ENCODE measurements around the gene EDARADD. TPM values are rescaled to one million over a fixed set of nuclear protein-coding genes. Genes with fewer than 3 reads are reported as not detected.

Gene EDARADD
- total RNA-seq, 1 donor from 2014 or later, result 4.2 TPM

DNA sequence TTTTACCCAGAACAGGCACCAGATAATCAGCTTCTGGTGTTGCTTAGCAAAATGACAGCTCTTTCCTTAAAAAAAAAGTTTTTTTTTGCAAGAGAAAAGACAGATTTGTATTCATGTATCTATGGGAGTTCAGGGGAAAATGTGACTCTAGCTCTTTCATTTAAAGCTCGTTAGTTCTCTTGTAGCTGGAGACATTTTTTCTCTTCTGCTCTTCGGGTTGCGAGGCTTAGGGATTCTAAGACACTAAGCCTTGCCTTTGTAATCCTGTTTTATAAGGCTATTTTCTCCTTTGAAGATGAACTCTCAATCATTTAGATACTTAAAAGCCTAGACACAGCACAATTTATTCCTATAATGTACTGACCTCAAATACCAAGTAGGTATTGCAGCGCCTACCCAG lies 40.3 kb upstream of the EDARADD start:
- H3K36me3 ChIP-seq (ENCODE audit: control insufficient read depth, insufficient read depth, low read length), result no peaks in the 10 kb centered on the region
- DNase-seq (ENCODE audit: low read depth), result no peak
- no peak overlapping the region for H3K4me3 ChIP-seq (ENCODE audit: low read depth, low read length)
- TF ChIP-seq, protein P1, sequence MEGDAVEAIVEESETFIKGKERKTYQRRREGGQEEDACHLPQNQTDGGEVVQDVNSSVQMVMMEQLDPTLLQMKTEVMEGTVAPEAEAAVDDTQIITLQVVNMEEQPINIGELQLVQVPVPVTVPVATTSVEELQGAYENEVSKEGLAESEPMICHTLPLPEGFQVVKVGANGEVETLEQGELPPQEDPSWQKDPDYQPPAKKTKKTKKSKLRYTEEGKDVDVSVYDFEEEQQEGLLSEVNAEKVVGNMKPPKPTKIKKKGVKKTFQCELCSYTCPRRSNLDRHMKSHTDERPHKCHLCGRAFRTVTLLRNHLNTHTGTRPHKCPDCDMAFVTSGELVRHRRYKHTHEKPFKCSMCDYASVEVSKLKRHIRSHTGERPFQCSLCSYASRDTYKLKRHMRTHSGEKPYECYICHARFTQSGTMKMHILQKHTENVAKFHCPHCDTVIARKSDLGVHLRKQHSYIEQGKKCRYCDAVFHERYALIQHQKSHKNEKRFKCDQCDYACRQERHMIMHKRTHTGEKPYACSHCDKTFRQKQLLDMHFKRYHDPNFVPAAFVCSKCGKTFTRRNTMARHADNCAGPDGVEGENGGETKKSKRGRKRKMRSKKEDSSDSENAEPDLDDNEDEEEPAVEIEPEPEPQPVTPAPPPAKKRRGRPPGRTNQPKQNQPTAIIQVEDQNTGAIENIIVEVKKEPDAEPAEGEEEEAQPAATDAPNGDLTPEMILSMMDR (IDR thresholded peaks at IDR 0.05; ENCODE audit: insufficient read depth, low read length, poor library complexity, severe bottlenecking), result no peak
- H3K27me3 ChIP-seq (ENCODE audit: control insufficient read depth, insufficient read depth, low read length), result no peaks in the 10 kb centered on the region

DNA sequence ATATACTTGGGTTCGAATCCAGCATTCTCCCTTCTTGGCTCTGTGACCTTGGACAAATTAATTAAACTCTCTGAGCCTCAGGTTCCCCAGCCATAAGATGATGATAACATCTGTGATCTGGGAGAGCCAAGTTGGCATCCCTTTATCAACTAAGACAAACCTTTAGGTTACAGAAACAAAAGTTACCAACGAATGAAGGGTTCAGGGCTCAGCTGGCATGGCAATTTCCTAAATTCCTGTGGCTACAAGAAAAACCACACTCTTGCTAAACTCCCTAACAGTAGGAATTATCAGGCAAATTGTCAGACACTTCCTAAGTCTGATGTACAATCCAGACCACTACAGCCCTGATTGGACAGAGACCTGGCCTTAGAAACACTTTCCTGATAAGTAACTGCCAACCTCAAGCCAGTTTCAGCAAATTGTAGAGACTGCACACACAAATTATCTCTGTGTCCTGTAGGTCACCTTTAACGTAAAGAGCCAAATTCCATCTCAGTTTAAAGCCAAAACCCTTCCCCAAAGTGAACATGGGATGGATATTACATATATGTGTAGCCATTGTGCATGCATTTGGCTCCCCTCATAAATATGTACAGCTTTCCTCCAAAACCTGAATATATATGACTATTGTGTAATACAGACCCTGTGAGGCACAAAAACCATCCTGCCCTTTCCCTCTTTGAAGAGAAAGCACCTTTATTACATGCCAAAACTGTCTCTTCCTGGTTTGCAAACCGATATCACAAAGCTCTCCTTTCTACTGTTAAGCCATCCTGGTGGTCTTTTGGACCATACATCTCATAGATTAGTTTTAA lies 39.5 kb upstream of the EDARADD start:
- TF ChIP-seq, protein P1 (IDR thresholded peaks at IDR 0.05; ENCODE audit: insufficient read depth, low read length, poor library complexity, severe bottlenecking), result no peak
- DNase-seq (ENCODE audit: low read depth), result peak; percentile 31
- no peaks in the 10 kb centered on the region for H3K36me3 ChIP-seq (ENCODE audit: control insufficient read depth, insufficient read depth, low read length)
- no peak overlapping the region for H3K4me3 ChIP-seq (ENCODE audit: low read depth, low read length)
- no peaks in the 10 kb centered on the region for H3K27me3 ChIP-seq (ENCODE audit: control insufficient read depth, insufficient read depth, low read length)

DNA sequence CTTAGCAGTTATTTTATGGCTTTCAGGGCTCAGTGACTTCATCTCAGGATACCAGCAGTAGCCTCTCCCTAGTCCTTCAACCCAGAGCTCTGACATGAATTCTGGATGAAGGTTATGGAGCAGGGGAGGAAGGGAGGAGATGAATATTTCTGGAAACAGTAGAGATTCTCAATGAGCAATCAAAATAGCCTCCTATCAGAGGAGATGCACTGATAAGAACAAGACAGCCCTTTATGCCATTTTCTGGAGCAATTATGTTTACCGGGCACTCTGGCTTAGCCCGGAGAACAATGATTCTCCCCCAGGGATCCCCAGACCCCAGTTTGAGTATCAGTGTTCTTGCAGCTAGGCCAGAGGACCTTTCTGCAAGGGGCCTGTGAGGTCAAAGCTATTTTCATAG lies 37.9 kb upstream of the EDARADD start:
- Histone ChIP-seq H3K36me3 (ENCODE audit: control insufficient read depth, insufficient read depth, low read length) (no peaks in the 10 kb centered on the region), H3K27me3 (ENCODE audit: control insufficient read depth, insufficient read depth, low read length) (no peaks in the 10 kb centered on the region), H3K4me3 (ENCODE audit: low read depth, low read length) (no peak overlapping the region)
- TF ChIP-seq, protein P1 (IDR thresholded peaks at IDR 0.05; ENCODE audit: insufficient read depth, low read length, poor library complexity, severe bottlenecking), result no peak
- no peak for DNase-seq (ENCODE audit: low read depth)

DNA sequence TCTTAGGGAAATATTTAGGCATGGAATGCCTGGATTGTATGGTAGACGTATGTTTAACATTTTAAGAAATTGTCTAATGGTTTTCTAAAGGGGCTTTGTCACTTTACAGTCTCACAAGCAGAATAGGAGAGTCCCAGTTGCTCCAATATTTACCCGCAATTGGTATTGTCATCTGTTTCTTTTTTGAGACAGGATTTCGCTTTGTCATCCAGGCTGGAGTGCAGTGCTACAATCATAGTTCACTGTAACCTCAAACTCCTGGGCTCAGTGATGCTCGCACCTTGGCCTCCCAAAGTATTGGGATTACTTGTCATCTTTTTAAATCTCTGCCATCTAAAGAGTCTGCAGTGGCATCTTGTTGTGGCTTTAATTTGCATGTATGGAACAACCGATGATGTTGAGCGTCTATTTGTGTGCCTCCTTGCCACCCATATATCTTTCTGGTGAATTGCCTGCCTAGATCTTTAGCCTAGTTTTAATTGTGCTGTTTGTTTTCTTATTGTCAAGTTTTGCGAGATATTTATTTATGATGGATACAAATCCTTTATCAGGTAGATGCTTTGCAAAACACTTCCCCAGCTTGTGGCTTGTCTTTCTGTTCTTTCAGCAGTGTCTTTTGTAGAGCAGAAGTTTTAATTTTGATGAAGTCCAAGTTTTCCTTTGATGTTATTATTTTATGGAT lies 32.0 kb upstream of the EDARADD start:
- Histone ChIP-seq H3K4me3 (ENCODE audit: low read depth, low read length) (no peak overlapping the region), H3K27me3 (ENCODE audit: control insufficient read depth, insufficient read depth, low read length) (no peaks in the 10 kb centered on the region), H3K36me3 (ENCODE audit: control insufficient read depth, insufficient read depth, low read length) (no peaks in the 10 kb centered on the region)
- no peak for DNase-seq (ENCODE audit: low read depth)
- TF ChIP-seq, protein P1 (IDR thresholded peaks at IDR 0.05; ENCODE audit: insufficient read depth, low read length, poor library complexity, severe bottlenecking), result no peak

DNA sequence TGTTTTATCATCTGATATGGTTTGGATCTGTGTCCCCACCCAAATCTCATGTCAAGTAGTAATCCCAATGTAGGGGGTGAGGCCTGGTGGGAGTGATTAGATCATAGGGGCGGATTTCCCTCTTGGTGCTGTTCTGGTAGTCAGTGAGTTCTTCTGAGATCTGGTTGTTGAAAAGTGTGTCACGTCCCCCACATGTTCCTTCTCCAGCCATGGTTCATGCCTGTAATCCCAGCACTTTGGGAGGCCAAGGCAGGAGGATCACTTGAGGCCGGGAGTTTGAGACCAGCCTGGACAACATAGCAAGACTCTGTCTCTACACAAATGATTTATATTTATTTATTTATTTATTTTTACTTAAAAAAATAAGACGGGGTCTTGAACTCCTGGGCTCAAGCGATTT lies 30.8 kb upstream of the EDARADD start:
- Histone ChIP-seq H3K36me3 (ENCODE audit: control insufficient read depth, insufficient read depth, low read length) (no peaks in the 10 kb centered on the region), H3K27me3 (ENCODE audit: control insufficient read depth, insufficient read depth, low read length) (no peaks in the 10 kb centered on the region), H3K4me3 (ENCODE audit: low read depth, low read length) (no peak overlapping the region)
- TF ChIP-seq, protein P1 (IDR thresholded peaks at IDR 0.05; ENCODE audit: insufficient read depth, low read length, poor library complexity, severe bottlenecking), result no peak
- no peak for DNase-seq (ENCODE audit: low read depth)

Data from kidney epithelial cell (primary cell).